Measurements from ENCODE around the gene CUTA. TPM values are rescaled to one million over a fixed set of nuclear protein-coding genes. Genes with fewer than 3 reads are reported as not detected.

The CUTA gene
- total and polyA plus RNA-seq, 2 of the 13 experiments (the other 11 are each of a cell fraction or from before 2014, with no cell fraction given) = 170 to 180 TPM

GRCh38 chr6:33454009-33454946 is 36.4 kb upstream of the CUTA start, which contains the start of gene ZBTB9 (continued):
- TF ChIP-seq HNF1A (IDR thresholded peaks at IDR 0.05; ENCODE audit: low read depth) (no peak), HNF1A (CRISPR knock-in tag; IDR thresholded peaks at IDR 0.05; ENCODE audit: borderline replicate concordance) (peak; percentile 68; the same call in 1 of the 2 replicates), TFDP2 (CRISPR knock-in tag; IDR thresholded peaks at IDR 0.05) (peak; percentile 91), ZNF343 (CRISPR knock-in tag; IDR thresholded peaks at IDR 0.05) (peak; percentile 97), ZNF879 (CRISPR knock-in tag; IDR thresholded peaks at IDR 0.05) (no peak; the same call in 1 of the 2 replicates), GPN1 (CRISPR knock-in tag; IDR thresholded peaks at IDR 0.05; ENCODE audit: borderline replicate concordance) (no peak), KDM5A (IDR thresholded peaks at IDR 0.05; ENCODE audit: borderline replicate concordance, low read length) (peak; percentile 75; the same call in 1 of the 2 replicates), ZNF7 (CRISPR knock-in tag; IDR thresholded peaks at IDR 0.05) (no peak; the same call in 1 of the 2 replicates), RFX3 (CRISPR knock-in tag; IDR thresholded peaks at IDR 0.05) (peak; percentile 31; the same call in 1 of the 2 replicates), PLRG1 (conservative IDR thresholded peaks at IDR 0.05) (no peak), ARNTL (CRISPR knock-in tag; IDR thresholded peaks at IDR 0.05) (peak; percentile 73), NR2F6 (IDR thresholded peaks at IDR 0.05) (no peak), NR2F6 (CRISPR knock-in tag; IDR thresholded peaks at IDR 0.05) (peak; percentile 61)
- TF ChIP-seq, protein P1, sequence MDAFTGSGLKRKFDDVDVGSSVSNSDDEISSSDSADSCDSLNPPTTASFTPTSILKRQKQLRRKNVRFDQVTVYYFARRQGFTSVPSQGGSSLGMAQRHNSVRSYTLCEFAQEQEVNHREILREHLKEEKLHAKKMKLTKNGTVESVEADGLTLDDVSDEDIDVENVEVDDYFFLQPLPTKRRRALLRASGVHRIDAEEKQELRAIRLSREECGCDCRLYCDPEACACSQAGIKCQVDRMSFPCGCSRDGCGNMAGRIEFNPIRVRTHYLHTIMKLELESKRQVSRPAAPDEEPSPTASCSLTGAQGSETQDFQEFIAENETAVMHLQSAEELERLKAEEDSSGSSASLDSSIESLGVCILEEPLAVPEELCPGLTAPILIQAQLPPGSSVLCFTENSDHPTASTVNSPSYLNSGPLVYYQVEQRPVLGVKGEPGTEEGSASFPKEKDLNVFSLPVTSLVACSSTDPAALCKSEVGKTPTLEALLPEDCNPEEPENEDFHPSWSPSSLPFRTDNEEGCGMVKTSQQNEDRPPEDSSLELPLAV (CRISPR knock-in tag; conservative IDR thresholded peaks at IDR 0.05; ENCODE audit: low read depth) = peak; percentile 75; the same call in 1 of the 2 replicates
- TF ChIP-seq, protein P2, sequence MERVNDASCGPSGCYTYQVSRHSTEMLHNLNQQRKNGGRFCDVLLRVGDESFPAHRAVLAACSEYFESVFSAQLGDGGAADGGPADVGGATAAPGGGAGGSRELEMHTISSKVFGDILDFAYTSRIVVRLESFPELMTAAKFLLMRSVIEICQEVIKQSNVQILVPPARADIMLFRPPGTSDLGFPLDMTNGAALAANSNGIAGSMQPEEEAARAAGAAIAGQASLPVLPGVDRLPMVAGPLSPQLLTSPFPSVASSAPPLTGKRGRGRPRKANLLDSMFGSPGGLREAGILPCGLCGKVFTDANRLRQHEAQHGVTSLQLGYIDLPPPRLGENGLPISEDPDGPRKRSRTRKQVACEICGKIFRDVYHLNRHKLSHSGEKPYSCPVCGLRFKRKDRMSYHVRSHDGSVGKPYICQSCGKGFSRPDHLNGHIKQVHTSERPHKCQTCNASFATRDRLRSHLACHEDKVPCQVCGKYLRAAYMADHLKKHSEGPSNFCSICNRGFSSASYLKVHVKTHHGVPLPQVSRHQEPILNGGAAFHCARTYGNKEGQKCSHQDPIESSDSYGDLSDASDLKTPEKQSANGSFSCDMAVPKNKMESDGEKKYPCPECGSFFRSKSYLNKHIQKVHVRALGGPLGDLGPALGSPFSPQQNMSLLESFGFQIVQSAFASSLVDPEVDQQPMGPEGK (CRISPR knock-in tag; IDR thresholded peaks at IDR 0.05) = peak; percentile 88
- TF ChIP-seq, protein P3, sequence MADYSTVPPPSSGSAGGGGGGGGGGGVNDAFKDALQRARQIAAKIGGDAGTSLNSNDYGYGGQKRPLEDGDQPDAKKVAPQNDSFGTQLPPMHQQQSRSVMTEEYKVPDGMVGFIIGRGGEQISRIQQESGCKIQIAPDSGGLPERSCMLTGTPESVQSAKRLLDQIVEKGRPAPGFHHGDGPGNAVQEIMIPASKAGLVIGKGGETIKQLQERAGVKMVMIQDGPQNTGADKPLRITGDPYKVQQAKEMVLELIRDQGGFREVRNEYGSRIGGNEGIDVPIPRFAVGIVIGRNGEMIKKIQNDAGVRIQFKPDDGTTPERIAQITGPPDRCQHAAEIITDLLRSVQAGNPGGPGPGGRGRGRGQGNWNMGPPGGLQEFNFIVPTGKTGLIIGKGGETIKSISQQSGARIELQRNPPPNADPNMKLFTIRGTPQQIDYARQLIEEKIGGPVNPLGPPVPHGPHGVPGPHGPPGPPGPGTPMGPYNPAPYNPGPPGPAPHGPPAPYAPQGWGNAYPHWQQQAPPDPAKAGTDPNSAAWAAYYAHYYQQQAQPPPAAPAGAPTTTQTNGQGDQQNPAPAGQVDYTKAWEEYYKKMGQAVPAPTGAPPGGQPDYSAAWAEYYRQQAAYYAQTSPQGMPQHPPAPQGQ (CRISPR knock-in tag; IDR thresholded peaks at IDR 0.05; ENCODE audit: borderline replicate concordance) = peak; percentile 82; the same call in 1 of the 2 replicates

Measured in HepG2 (cell line).